Measurements from ENCODE around the gene ALDH1A1.

The ALDH1A1 gene

GRCh38 chr9:72898360-72898759 is 54.5 kb downstream of the ALDH1A1 start:
- no peak overlapping the region for H3K27ac ChIP-seq (ENCODE audit: low read length)
- H3K9me2 ChIP-seq (replicated peaks; ENCODE audit: insufficient read depth, low read length): no peaks in the 10 kb centered on the region
- DNase-seq: no peak
- H3K4me3 ChIP-seq (ENCODE audit: low read length): no peak overlapping the region
- H3K9me3 ChIP-seq (replicated peaks; ENCODE audit: insufficient read depth, low read length): no peaks in the 10 kb centered on the region
- H3F3A ChIP-seq (ENCODE audit: insufficient read depth, low read length): no peaks in the 10 kb centered on the region
- no peak for TF ChIP-seq CTCF (IDR thresholded peaks at IDR 0.05; ENCODE audit: low read length)
- no peak for TF ChIP-seq EZH2 (optimal IDR thresholded peaks at IDR 0.05; ENCODE audit: low read depth, low read length)
- TF ChIP-seq EZH2phosphoT487 (IDR thresholded peaks at IDR 0.05; ENCODE audit: low read length): no peak
- no peak overlapping the region for H2AFZ ChIP-seq (ENCODE audit: low read length)
- H3K4me2 ChIP-seq (ENCODE audit: low read depth, low read length): no peak overlapping the region
- H4K20me1 ChIP-seq (ENCODE audit: insufficient read depth, low read length): no peaks in the 10 kb centered on the region
- H3K79me2 ChIP-seq (ENCODE audit: low read length): no peaks in the 10 kb centered on the region
- H3K36me3 ChIP-seq (replicated peaks; ENCODE audit: insufficient read depth, low read length): no peaks in the 10 kb centered on the region
- H3K4me1 ChIP-seq (ENCODE audit: low read length): no peaks in the 10 kb centered on the region
- no peak overlapping the region for H3K9ac ChIP-seq (ENCODE audit: low read length)
- H3K27me3 ChIP-seq (replicated peaks; ENCODE audit: insufficient read depth, low read length): no peaks in the 10 kb centered on the region

DNA sequence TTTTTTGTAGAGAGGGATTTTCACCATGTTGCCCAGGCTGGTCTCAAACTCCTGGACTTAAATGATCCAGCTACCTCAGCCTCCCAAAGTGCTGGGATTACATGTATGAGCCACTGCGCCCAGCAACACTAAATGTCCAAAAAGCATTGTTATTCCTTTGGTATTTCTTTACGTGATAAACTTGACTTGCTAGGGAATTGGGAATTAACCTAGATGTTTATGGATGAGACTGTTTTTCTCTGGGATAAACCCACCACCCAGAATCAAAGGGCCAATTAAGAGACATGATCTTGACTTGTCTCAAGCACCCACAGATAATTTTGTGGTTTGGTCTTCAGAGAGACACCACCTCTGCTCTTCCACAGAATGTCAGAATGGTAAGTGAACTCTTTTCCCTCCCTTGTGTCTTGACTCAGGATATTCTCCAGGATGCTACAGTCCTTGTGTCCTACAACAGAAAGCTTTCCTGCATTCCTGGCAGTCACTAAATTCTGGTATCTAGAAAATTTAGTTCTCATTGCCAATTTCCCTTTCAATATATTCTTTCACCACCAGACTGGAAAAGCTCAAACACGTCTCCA is 55.7 kb downstream of the ALDH1A1 start:
- Histone ChIP-seq H3K79me2 (ENCODE audit: low read length) (no peaks in the 10 kb centered on the region), H3K4me1 (ENCODE audit: low read length) (no peaks in the 10 kb centered on the region), H3F3A (ENCODE audit: insufficient read depth, low read length) (no peaks in the 10 kb centered on the region), H3K27me3 (replicated peaks; ENCODE audit: insufficient read depth, low read length) (no peaks in the 10 kb centered on the region), H2AFZ (ENCODE audit: low read length) (no peak overlapping the region), H3K27ac (ENCODE audit: low read length) (no peak overlapping the region), H4K20me1 (ENCODE audit: insufficient read depth, low read length) (no peaks in the 10 kb centered on the region), H3K9me3 (replicated peaks; ENCODE audit: insufficient read depth, low read length) (no peaks in the 10 kb centered on the region), H3K4me2 (ENCODE audit: low read depth, low read length) (no peak overlapping the region), H3K36me3 (replicated peaks; ENCODE audit: insufficient read depth, low read length) (no peaks in the 10 kb centered on the region), H3K9me2 (replicated peaks; ENCODE audit: insufficient read depth, low read length) (no peaks in the 10 kb centered on the region), H3K9ac (ENCODE audit: low read length) (no peak overlapping the region), H3K4me3 (ENCODE audit: low read length) (no peak overlapping the region)
- DNase-seq: no peak
- TF ChIP-seq EZH2 (optimal IDR thresholded peaks at IDR 0.05; ENCODE audit: low read depth, low read length): no peak
- TF ChIP-seq EZH2phosphoT487 (IDR thresholded peaks at IDR 0.05; ENCODE audit: low read length): no peak
- no peak for TF ChIP-seq CTCF (IDR thresholded peaks at IDR 0.05; ENCODE audit: low read length)

- Histone ChIP-seq H3K4me3 (ENCODE audit: low read length) (no peak overlapping the region), H3F3A (ENCODE audit: insufficient read depth, low read length) (no peaks in the 10 kb centered on the region), H3K79me2 (ENCODE audit: low read length) (no peaks in the 10 kb centered on the region), H3K27me3 (replicated peaks; ENCODE audit: insufficient read depth, low read length) (no peaks in the 10 kb centered on the region), H4K20me1 (ENCODE audit: insufficient read depth, low read length) (no peaks in the 10 kb centered on the region), H3K36me3 (replicated peaks; ENCODE audit: insufficient read depth, low read length) (no peaks in the 10 kb centered on the region), H2AFZ (ENCODE audit: low read length) (no peak overlapping the region), H3K27ac (ENCODE audit: low read length) (no peak overlapping the region), H3K4me2 (ENCODE audit: low read depth, low read length) (no peak overlapping the region), H3K9ac (ENCODE audit: low read length) (no peak overlapping the region), H3K4me1 (ENCODE audit: low read length) (no peaks in the 10 kb centered on the region), H3K9me3 (replicated peaks; ENCODE audit: insufficient read depth, low read length) (no peaks in the 10 kb centered on the region), H3K9me2 (replicated peaks; ENCODE audit: insufficient read depth, low read length) (no peaks in the 10 kb centered on the region)
- TF ChIP-seq CTCF (IDR thresholded peaks at IDR 0.05; ENCODE audit: low read length): no peak
- TF ChIP-seq EZH2 (optimal IDR thresholded peaks at IDR 0.05; ENCODE audit: low read depth, low read length): no peak
- no peak for TF ChIP-seq EZH2phosphoT487 (IDR thresholded peaks at IDR 0.05; ENCODE audit: low read length)
- no peak for DNase-seq
Measured at GRCh38 chr9:72896439-72896838, 56.4 kb downstream of the ALDH1A1 start.
